ENCODE data around the gene NPTX1. TPM values are rescaled to one million over a fixed set of nuclear protein-coding genes. Genes with fewer than 3 reads are reported as not detected.

Gene NPTX1
- total RNA-seq, 1 donor from 2014 or later: 0.20 TPM

- H3K27me3 Mint-ChIP-seq: peaks cover 41% of the 10 kb centered on the region
These were observed 19.1 kb downstream of the NPTX1 start for GRCh38 chr17:80457236-80457856.

GRCh38 chr17:80456465-80457235 is 19.8 kb downstream of the NPTX1 start:
- Mint-ChIP-seq H3K36me3 (ENCODE audit: low read depth) (peaks cover 6% of the 10 kb centered on the region), H3K4me1 (peaks cover 15% of the 10 kb centered on the region), H3K4me3 (peak overlapping the region; percentile 52), H3K27ac (no peak overlapping the region), H3K27me3 (peaks cover 38% of the 10 kb centered on the region), H3K9me3 (no peaks in the 10 kb centered on the region)
- ChIA-PET POLR2A (no interaction called here), CTCF (no interaction called here)
- no peak for DNase-seq
- intact Hi-C loops (cut with micrococcal nuclease): no loop called here
- no peak for ATAC-seq (ENCODE audit: low read depth)
- TF ChIP-seq CTCF (IDR thresholded peaks at IDR 0.05): no peak

More at GRCh38 chr17:80457236-80457856, 19.1 kb downstream of the NPTX1 start:
- Mint-ChIP-seq H3K4me3 (no peak overlapping the region), H3K36me3 (ENCODE audit: low read depth) (peaks cover 6% of the 10 kb centered on the region), H3K4me1 (peaks cover 15% of the 10 kb centered on the region), H3K9me3 (no peaks in the 10 kb centered on the region), H3K27ac (no peak overlapping the region)
- ChIA-PET POLR2A (interaction anchor here (0.6 kb wide), 1 partner anchor 1210 kb away, joined by 5 read pairs; no protein-coding TSS in a partner anchor), CTCF (no interaction called here)
- intact Hi-C loops (cut with micrococcal nuclease): no loop called here
- TF ChIP-seq CTCF (IDR thresholded peaks at IDR 0.05): no peak
- ATAC-seq (ENCODE audit: low read depth) (no peak), DNase-seq (no peak)

GRCh38 chr17:80455784-80456183 is 20.6 kb downstream of the NPTX1 start:
- Mint-ChIP-seq H3K9me3 (no peaks in the 10 kb centered on the region), H3K4me1 (peaks cover 15% of the 10 kb centered on the region), H3K4me3 (peak overlapping the region; percentile 92), H3K27ac (peak overlapping the region; percentile 77), H3K27me3 (peaks cover 34% of the 10 kb centered on the region), H3K36me3 (ENCODE audit: low read depth) (peaks cover 6% of the 10 kb centered on the region)
- CTCF ChIA-PET: no interaction called here
- intact Hi-C loops (cut with micrococcal nuclease): loop anchor here (1.0 kb wide), 3 partner anchors 40 to 534 kb away; partner anchors contain the start of genes ENDOV and RPTOR
- POLR2A ChIA-PET: interaction anchor here (0.6 to 3.0 kb wide), 9 partner anchors 18 to 1396 kb away, joined by 3 to 24 read pairs (median 9); partner anchors contain the start of genes ACTG1, ENDOV and GAA
- no peak for ATAC-seq (ENCODE audit: low read depth)
- DNase-seq: no peak
- TF ChIP-seq CTCF (IDR thresholded peaks at IDR 0.05): no peak

- Mint-ChIP-seq H3K4me1 (peaks cover 15% of the 10 kb centered on the region), H3K9me3 (no peaks in the 10 kb centered on the region), H3K4me3 (peak overlapping the region; percentile 92), H3K27me3 (peaks cover 31% of the 10 kb centered on the region), H3K36me3 (ENCODE audit: low read depth) (peaks cover 6% of the 10 kb centered on the region), H3K27ac (peak overlapping the region; percentile 92)
- CTCF ChIA-PET: interaction anchor here (1.0 to 1.8 kb wide), 3 partner anchors 8 to 378 kb away, joined by 3 to 7 read pairs (median 4); no protein-coding TSS in a partner anchor
- no peak for TF ChIP-seq CTCF (IDR thresholded peaks at IDR 0.05)
- POLR2A ChIA-PET: interaction anchor here (0.6 to 3.0 kb wide), 30 partner anchors 10 to 1843 kb away, joined by 3 to 24 read pairs (median 4); partner anchors contain the start of genes ACTG1, ARL16, BAIAP2 and CEP131
- ATAC-seq (ENCODE audit: low read depth): peak; percentile 37
- intact Hi-C loops (cut with micrococcal nuclease): loop anchor here (1.0 kb wide), 3 partner anchors 40 to 534 kb away; partner anchors contain the start of genes ENDOV and RPTOR
- DNase-seq: no peak
These were observed 21.1 kb downstream of the NPTX1 start for GRCh38 chr17:80455336-80455710.
